DMS 273 (cell line): Measurements from ENCODE around the gene NLRP1.

Experiments used
- DNase-seq: peaks from one replicate; lab custom pipeline; 2025; ENCODE audit not compliant: unreplicated experiment; lab: John Stamatoyannopoulos, UW

The NLRP1 gene

DNA sequence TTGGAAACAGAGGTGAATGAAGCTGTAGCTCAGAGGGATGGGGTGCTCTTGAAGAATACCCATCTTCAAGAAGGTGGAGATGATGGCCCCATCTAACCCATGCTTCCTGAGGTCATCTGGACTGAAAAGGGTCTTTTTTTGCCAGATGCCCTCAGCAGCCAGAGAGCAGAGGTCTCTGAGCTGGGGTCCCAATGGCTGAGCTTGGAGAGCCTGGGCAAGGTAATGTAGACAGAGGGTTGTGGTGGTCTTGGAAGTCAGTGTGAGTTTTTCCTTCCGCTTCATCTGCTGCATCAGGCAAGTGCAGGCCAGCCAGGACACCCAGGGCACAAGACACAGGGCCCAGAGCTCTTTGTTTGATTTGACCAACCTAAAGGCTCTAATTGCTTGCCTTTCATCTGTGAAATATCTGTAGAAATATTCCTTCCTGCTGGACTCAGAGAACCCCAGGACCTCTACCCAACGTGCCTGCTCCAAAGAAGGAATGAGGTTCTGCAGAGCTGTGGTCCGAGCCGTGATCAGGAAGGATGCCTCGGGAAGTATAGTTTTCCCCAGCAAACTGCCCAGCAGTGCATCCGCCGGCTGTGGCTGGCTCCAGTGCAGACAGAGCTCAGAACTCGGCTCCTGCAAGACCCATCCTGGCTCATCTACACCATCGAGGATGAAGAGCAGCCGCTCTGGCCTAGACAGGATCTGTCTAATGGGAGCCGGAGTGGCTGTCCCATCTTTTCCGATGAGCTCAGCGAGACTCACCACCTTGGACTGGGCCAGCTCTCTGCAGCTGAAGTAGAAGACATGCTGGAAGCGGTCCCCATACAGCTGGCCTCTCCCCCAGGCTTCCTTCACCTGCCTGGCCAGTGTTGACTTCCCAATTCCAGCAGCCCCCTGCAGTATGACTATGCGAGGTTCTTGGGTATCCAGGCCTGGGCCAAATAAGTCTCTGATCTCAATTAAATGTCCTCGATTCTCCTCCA lies 25.2 kb downstream of the NLRP1 start:
- DNase-seq: no peak

DNA sequence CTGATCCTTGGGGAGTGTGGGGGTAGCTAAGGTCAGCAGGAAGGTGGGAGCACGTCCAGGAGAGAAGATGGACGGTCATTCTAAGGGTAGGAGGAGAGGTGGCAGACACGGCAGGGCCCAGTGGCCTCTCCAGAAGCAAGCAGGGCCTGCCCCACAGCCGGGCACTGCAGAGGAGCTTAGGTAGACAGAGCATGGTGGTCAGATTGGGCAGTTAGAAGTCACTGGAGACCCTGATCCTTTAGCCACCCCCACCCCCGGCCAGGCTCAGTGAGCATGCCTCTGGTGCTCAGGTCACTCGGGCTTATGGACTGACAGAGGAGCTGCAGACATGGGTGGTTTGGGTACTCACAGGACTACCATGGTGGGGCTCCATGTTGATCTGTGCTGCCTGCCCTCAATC lies 26.3 kb downstream of the NLRP1 start:
- DNase-seq: no peak

DNA sequence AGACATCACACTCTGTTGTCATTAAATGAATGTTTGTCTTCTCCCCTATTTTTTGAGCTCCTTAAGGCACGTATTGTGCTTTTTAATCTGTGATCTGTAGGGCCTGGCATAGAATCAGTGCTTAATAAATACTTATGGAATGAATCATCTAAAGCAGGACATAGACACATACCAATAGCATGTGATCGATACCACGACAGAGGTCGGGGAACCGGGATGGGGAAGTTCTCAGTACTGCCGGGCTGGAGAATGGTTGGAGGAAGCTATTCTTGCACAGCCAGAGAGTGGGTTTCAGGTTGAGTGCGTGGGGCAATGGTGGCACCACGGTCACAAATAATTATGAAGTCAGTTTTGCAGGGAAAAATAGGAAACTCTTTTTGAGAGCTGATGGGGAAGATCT lies 26.8 kb downstream of the NLRP1 start:
- DNase-seq: no peak

DNA sequence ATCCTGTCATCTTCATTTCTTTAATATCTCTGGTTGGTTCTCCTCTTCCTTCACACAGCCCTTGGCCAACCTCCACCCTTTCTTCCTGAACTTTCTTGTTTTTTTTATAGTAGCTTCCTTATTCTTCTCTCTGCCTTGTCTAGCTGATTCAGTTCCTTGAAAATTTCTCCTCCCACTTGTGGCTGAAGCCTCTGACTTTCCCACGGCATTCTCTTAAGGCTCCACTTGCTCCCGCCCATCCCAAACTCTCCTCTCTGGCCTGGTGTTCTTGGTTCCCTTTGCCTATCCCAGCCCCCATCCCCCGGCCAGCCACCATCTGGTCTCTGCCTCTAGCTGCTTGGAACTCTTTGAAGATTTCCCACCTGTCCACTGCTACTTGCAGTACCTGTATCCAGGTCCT lies 29.1 kb downstream of the NLRP1 start:
- DNase-seq: no peak

DNA sequence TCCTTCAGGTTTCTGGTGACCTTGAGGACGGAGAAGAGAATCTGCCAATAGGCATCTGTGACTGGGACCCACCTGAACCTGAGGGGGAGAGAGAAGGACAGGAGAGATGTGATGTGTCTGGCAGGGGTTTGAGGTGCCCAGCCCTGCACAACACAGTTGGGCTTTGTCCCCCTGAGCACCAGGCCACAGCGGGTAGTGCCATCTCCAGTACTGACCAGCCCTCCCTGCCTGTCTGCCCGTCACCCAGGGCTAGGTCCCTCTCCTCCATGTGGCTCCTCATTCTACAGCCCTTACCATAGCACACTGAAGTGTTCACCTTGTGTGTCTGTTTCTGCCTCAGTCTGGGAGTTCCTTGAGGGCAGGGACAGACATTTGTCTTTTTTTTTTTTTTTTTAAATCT lies 30.8 kb downstream of the NLRP1 start:
- DNase-seq: no peak

DNA sequence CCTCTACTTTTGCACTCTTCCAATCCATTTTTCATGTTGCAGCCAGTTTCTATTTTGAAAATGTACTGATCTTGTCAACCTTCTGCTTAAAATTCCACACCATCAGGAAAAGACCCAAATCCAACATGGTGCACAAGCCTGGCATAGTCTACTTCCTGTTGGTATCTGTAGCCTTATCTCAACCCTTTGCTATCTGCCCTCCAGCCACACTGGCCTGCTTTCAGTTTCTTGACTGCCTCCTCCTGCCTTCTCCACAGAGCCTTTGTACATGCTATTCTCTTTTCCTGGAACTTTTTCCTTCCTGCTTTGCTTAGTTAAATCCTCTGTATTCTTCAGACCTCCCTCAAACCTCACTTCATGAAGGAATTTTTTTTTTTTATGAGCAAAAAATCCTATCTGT lies 31.5 kb downstream of the NLRP1 start:
- DNase-seq: no peak

DNA sequence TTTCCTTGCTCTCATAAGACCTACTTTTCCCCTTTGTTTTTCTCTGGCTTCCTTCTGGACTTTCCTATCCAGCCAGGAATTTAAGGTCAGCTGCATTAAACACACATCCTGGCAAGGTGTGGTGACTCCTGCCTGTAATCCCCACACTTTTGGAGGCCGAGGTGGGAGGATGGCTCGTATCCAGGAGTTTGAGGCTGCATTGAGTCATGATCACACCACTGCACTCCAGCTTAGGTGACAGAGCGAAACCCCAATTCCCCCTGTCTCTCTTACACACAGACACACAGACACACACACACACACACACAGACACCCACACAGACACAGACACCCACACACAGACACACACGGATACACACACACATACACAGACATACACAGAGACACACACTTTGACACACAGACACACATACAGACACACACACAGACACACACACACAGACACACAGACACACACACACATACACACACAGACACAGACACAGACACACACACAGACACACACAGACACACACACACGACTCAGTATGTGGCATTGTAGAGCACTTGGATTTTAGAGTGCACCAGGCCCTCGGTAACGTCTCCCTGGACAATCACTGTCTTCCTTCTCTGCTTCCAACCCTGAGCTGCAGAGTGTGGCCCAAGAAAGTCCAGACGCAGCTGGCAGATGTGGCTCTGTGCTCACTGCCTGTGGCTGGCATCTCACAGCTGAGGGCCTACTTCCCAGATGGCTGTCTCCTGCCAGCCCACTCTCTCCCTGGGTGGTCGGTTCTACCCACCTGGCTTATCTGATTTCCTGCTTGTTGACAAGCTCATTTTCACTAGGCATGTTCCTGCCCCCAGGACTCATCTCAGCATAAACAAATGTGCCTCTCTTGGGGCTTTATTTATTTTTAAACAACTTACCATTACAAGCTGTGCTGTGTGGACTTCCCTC lies 39.0 kb downstream of the NLRP1 start:
- DNase-seq: peak; percentile 77

DNA sequence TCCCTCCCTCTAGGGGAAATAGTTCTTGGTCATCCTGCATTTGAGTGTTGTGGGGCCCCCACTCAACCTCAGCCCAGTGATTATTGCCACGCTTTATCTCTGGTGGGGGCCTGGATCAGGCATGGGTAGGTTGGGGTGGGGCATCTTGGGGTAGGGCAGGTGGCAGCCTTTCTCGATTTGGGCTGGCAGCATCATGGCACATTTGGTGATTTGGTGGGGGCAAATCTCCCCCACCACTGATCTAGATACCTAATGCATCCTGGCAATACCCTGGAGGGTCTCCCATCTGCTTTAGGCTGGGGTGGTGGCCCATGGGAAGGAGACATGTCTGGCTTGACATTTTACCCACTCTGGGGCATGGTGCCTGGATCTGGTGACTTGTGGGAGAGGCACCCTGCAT lies 40.2 kb downstream of the NLRP1 start:
- no peak for DNase-seq

DNA sequence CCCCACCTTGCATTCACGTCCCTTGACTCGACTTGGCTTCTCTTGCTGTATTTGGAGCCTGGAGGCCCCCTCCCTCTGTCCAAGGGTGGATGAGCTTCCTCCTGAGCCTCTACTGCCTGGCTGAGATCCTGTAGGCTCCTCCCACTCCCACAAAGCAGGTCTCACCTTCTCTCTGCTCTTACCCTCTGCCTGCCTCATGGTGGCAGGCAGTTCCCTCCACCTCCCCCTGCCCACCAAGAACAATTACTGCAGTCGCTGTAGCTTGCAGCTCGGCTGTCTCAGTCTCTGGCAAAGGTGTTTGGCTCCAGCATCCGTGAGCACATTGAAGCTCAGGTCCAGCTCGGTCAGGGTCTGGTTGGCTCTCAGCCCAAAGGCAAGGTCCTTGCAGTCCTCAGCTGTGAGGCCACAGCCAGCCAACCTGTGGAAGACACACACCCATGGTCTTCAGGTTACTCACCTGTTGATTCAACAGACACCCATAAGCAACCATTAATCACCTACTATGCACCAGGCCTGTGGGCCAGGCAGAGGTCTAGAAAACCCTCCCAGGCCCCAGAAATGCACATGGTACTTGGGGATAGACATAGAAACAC lies 42.6 kb downstream of the NLRP1 start:
- no peak for DNase-seq

DNA sequence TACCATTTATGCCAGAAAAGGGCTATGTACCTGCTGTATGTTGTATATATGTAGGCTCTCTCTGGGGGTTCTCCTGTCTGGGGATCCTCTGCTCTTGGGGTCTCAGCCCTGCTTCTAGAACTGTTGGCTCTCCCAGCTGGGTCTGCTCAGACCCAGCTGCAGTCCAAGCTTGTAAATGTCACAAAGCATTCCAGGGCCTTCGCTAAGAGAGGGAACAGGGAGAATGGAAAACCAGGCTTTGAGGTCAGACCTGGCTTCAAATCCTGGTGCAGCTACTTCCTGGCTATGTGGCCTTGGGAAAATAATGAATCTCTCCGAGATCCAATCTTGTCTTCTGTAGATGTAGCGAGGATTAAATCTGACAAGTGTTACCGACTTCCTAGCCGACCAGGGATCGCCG lies 44.0 kb downstream of the NLRP1 start:
- DNase-seq: no peak

DNA sequence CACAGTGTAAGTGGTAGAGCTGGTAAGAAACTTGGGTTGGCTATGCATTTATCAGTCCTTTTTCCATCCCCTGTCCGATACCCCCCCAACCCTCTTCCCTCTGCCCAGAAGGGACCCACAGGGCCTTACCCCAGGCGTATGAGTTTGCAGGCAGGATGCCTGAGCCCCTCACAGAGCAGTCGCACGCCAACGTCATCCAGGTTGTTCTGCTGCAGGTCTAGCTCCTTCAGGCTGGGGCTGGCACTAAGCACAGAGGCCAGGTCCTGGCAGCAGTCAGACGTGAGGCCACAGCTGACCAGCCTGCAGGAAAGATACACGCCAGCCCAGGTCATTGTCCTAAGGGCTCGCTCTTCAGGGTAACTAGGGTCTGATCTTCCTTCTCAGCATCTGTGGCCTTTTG lies 45.0 kb downstream of the NLRP1 start:
- DNase-seq: no peak

DNA sequence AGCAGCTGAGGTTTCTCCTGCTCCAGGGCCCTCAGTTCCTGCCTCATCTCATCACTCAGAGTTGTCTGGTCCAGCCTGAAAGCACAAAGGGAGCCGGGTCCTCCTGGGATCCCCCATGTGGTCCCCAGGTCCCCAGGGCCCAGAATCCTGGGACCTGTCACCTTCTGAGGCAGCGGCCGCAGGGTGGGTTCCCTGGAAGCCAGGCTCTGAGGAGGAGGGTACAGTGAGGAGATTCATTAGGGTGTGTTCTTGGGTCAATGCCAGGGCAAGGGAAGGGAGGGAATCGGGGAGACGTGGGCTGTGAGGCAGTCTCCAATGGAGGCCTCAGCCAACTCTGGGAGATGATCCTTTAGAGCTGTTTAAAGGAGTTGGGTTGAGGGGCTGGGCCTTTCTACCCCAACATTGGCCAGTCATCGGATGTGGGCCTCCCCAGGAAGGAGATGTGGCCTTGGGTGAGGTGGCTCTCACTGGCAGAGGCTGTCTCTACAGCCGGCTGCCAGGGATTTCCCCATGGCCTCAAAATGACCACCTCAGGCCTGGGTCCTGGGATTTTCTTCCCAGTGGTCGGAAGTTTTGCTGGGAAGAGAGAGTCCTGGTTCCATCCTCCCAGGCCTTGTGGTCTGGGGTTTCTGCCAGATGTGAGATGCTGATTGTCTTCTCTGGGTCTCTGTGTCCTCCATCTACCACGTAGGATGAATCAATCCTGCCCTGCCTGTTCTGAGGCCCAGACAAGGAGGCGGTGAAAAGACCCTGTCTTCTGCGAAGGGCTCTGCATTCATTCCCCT lies 47.3 kb downstream of the NLRP1 start:
- no peak for DNase-seq

DNA sequence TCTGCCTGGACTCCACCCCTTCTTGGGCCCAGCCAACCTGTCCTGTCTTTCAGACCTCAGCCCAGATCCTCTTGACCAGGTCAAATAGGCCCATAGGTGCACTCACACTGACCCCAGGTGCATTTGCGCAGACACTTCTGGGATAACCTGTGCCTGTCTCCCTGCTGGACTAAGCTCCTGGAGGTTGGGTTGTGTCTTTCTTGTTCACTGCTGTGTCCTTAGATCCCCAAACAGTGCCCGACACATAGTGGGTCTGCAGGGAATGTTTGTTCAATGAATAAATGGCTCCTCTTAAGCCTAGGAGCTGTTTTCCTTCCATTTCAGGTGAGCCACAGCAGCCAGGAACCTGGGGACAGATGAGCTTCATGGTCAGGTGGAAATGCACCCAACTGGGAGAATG lies 48.9 kb downstream of the NLRP1 start:
- no peak for DNase-seq

DNA sequence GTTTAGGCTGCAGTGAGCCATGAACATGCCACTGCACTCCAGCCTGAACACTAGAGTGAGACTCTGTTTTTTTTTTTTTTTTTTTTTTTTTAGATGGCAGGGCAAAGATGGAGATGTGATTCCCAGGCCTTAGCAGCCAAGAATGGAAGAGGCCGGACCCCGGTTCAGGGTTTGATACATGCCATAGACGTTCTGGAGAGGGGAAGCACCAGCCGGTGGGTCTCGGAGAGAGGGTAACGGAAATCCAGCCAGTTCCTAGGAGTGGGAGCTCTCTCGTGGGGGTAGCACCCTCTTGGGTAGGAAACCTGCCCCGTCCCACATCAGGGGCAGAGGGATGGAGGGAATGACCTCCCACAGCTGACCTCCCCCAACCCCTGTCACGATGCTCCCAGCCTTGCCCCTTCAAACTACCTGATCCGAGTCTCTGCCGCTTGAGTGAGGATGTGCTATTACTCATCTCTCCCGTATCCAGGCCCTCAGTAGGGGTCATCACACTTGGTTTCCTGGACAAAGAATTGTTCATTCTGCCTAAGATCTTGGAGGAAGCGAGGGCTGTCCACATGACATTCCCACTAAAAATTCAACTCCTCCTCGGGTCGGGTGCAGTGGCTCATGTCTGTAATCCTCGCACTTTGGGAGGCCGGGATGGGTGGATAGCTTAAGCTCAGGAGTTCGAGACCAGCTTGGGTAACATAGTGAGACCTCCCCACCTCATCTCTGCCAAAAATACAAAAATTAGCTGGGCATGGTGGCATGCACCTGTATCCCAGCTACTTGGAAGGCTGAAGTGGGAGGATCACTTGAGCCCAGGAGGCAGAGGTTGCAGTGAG lies 50.6 kb downstream of the NLRP1 start:
- DNase-seq: no peak

DNA sequence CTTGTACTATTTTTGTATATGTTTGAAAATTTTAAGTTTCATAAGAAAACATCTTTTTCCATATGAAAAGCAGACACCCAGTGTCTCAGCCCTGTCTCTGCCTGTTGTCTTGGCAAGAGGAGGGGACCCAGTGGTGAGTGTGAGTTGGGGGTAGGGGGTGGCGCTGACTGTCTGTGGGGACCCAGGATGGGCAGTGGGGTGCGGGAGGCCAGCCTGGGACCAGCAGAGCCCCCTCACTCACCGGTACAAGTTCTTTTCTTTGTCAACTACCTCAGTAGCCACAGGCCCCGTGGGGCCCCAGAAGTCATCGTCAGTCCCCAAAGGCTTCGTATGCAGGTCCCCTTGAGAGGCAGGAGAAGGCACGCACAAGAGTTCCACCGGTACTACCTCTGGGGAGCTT lies 51.7 kb downstream of the NLRP1 start:
- no peak for DNase-seq

DNA sequence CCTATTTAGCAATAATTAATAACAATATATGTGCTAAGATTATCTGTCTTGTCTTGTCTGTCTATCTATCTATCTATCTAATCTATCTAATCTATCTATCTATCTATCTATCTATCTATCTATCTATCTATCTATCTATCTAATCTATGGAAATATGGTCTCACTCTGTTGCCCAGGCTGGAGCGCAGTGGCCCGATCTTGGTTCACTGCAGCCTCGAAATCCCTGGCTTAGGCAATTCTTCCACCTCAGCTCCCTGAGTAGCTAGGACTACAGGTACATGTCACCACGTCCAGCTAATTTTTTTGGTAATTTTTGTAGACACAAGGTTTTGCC lies 53.3 kb downstream of the NLRP1 start:
- no peak for DNase-seq

DNA sequence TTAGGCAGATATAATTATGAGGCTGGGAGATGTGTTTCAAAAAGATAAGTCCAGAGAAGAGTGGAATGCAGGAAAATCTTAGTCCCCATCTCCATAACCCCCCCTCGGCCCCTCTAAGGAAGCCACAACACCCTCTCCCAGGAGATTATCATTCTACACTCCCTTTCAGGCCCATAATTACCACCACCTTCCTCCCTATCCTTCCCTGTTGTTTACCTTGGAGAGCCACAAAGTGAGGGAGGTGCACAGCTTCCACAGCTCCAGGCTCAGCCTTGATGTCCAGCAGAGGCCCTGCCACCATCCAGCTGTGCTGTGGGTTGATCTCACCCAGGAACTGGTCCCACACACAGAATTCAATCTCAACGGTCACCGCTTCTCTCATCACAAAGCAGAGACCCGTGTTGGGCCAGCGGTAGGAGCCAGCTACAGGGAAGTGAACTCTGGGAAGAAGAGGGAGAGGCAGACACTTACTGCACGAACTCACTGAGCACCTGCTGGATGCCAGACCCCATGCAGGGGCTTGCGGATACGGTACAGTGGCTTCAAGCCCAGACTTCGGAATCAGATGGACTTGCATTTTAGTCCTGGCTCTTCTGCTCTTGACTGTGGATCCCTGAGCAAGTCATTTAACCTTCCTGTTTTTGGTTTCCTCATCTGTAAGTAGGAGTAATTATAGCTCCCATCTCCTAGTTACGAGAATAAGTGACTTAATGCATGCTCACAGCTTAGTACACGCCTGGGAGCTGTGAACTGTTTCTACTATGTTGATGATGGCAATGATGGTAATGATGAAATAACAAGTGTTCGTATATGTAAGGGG lies 53.8 kb downstream of the NLRP1 start:
- no peak for DNase-seq

DNA sequence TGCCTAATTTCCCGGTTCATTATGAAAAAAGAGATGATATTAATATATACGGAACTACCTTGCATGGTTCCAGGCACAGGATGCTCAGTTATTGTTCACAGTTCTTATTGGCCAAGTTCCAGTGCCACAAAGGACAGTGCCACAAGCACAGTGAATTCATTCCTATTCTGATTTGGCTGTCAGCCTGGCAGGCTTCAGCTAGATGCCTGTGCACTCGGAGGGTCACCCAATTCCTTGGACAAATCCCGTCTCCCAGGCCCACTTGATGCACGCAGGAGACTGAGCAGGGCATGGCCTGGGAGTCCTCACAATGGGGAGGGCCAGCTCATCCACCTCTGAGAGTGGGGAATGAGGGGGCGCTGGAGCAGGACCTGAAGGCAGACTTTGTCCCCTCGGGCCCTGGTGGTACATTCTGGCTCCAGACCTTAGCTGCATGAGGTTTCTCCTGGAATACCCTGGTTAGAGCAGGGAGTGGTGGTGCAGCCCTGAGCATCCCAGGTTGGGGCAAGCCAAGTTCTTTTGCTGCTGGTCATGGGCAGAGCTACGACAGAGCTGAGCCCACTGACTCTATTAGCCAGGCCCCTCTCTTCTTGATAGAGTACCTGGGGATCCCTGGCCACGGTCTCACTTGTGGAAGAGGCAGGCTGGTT lies 56.6 kb downstream of the NLRP1 start:
- DNase-seq: no peak
